BJ (cell line): ENCODE results near the gene DOCK4. TPM values are rescaled to one million over a fixed set of nuclear protein-coding genes. Genes with fewer than 3 reads are reported as not detected.

Source experiments
- CTCF ChIA-PET: fragments of 350-600 bp; formaldehyde crosslinking; extraction: SDS; loops from one replicate; lab custom pipeline; 2021; ENCODE audit warnings: antibody characterized with exemption, inconsistent platforms; lab: Yijun Ruan, JAX
- POLR2A ChIA-PET: fragments of 300-600 bp; sonication (Branson Sonifier 250); formaldehyde crosslinking; extraction: SDS; loops from one replicate; lab custom pipeline; 2021; ENCODE audit warnings: antibody characterized with exemption; lab: Charles Lee
- DNase-seq: peaks from one replicate; pipeline ENCODE4 v3.0.0-alpha.2; 2011; ENCODE audit warnings: low read depth
- H3K27me3 ChIP-seq: 2 replicates; pipeline ENCODE4 v1.6.0; 2011; ENCODE audit warnings: low read length; ENCODE audit not compliant: control insufficient read depth, insufficient read depth
- H3K36me3 ChIP-seq: 2 replicates; pipeline ENCODE4 v1.5.1; 2011; ENCODE audit warnings: low read length; ENCODE audit not compliant: control insufficient read depth, insufficient read depth
- H3K4me3 ChIP-seq: 2 replicates; pipeline ENCODE4 v1.5.1; 2011; ENCODE audit warnings: low read depth, mild to moderate bottlenecking, control low read depth, low read length
- polyA plus RNA-seq: library from polyadenylated mRNA; depleted of rRNA; stranded (reverse); fragments of >200 nt; gene quantifications from 2 replicates; pipeline ENCODE4 v1.2.3, GENCODE V29; 2011
- TF ChIP-seq, protein P1 (sequence below): IDR thresholded peaks from 2 replicates; pipeline ENCODE4 v1.5.1; 2011; ENCODE audit warnings: low read depth, mild to moderate bottlenecking, control low read depth, inconsistent platforms, low read length, moderate library complexity; ENCODE audit not compliant: insufficient read depth

Gene DOCK4
- polyA plus RNA-seq, 1 experiment: 0.15 TPM

- DNase-seq: no peak
- Histone ChIP-seq H3K4me3 (no peak overlapping the region), H3K27me3 (no peaks in the 10 kb centered on the region), H3K36me3 (no peaks in the 10 kb centered on the region)
- TF ChIP-seq, protein P1, sequence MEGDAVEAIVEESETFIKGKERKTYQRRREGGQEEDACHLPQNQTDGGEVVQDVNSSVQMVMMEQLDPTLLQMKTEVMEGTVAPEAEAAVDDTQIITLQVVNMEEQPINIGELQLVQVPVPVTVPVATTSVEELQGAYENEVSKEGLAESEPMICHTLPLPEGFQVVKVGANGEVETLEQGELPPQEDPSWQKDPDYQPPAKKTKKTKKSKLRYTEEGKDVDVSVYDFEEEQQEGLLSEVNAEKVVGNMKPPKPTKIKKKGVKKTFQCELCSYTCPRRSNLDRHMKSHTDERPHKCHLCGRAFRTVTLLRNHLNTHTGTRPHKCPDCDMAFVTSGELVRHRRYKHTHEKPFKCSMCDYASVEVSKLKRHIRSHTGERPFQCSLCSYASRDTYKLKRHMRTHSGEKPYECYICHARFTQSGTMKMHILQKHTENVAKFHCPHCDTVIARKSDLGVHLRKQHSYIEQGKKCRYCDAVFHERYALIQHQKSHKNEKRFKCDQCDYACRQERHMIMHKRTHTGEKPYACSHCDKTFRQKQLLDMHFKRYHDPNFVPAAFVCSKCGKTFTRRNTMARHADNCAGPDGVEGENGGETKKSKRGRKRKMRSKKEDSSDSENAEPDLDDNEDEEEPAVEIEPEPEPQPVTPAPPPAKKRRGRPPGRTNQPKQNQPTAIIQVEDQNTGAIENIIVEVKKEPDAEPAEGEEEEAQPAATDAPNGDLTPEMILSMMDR: no peak
- POLR2A ChIA-PET: no interaction called here
- CTCF ChIA-PET: no interaction called here
Measured at GRCh38 chr7:112156412-112156811, 49.8 kb downstream of the DOCK4 start.

DNA sequence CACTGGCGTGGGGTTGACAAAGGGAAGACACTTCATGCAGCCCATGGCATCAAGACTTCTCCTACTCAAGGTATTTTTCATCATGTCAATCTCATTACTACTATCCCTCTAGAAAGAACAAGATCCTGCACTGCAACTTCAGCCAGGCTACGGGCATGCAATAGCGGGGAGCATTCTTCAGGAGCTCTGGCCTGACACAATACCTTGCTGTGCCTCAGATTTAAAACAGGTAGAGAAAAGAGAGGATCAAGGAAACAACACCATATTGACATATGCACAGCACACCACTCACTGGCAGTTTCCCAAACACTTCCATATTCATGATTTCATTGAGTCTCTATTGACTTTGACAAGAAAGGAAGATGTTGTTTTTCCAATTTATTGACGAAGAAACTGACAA is 51.5 kb downstream of the DOCK4 start:
- ChIA-PET POLR2A (no interaction called here), CTCF (no interaction called here)
- no peaks in the 10 kb centered on the region for H3K36me3 ChIP-seq
- no peak for DNase-seq
- H3K27me3 ChIP-seq: no peaks in the 10 kb centered on the region
- no peak overlapping the region for H3K4me3 ChIP-seq
- TF ChIP-seq, protein P1: no peak

DNA sequence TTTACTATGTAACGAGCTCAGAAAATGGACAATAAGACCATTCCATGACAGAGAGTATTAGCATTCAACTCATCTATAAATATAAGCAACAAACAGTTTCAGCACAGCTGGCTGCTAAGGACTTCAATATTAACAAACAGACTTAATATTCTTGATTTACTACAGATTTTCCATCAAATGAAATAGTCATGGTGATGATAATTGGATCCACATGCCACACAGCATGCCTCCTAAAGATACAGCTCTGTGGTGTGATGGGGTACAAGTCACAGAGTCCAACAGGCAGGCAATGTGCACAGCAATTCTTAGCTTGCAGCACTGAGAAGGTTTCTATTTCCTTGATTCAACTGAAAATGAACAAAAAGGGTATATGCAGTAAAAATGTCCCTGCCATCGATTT is 54.0 kb downstream of the DOCK4 start:
- Histone ChIP-seq H3K27me3 (no peaks in the 10 kb centered on the region), H3K36me3 (no peaks in the 10 kb centered on the region), H3K4me3 (no peak overlapping the region)
- TF ChIP-seq, protein P1: no peak
- ChIA-PET POLR2A (no interaction called here), CTCF (no interaction called here)
- no peak for DNase-seq

GRCh38 chr7:112150823-112151641 is 55.2 kb downstream of the DOCK4 start:
- H3K36me3 ChIP-seq: no peaks in the 10 kb centered on the region
- no peak for DNase-seq
- no peaks in the 10 kb centered on the region for H3K27me3 ChIP-seq
- ChIA-PET CTCF (interaction anchor here (0.8 to 0.9 kb wide), 2 partner anchors 9 to 13 kb away, joined by 3 read pairs; no protein-coding TSS in a partner anchor), POLR2A (no interaction called here)
- H3K4me3 ChIP-seq: no peak overlapping the region
- TF ChIP-seq, protein P1: no peak

- CTCF ChIA-PET: no interaction called here
- TF ChIP-seq, protein P1: no peak
- H3K27me3 ChIP-seq: no peaks in the 10 kb centered on the region
- H3K36me3 ChIP-seq: no peaks in the 10 kb centered on the region
- POLR2A ChIA-PET: no interaction called here
- no peak overlapping the region for H3K4me3 ChIP-seq
- DNase-seq: no peak
Measured at GRCh38 chr7:112149734-112150133, 56.5 kb downstream of the DOCK4 start.
